ENCODE measurements around the gene ALDOB. TPM values are rescaled to one million over a fixed set of nuclear protein-coding genes. Genes with fewer than 3 reads are reported as not detected.

The ALDOB gene
- total RNA-seq, 1 experiment from 2014 or later, result 0.67 TPM

GRCh38 chr9:101451498-101451897, 15.9 kb upstream of the ALDOB start:
- Histone ChIP-seq H3K4me3 (ENCODE audit: low read depth in 2 of 2, low read length in 2 of 2) (no peak overlapping the region), H3K27me3 (ENCODE audit: control insufficient read depth, insufficient read depth, low read length) (peaks cover 2% of the 10 kb centered on the region; the same call in 1 of the 2 replicates), H3K27ac (ENCODE audit: low read length) (no peak overlapping the region), H3K4me1 (ENCODE audit: control insufficient read depth, insufficient read depth, low read length) (no peaks in the 10 kb centered on the region), H3K9me3 (ENCODE audit: control insufficient read depth, insufficient read depth, low read depth, low read length) (no peaks in the 10 kb centered on the region), H3K36me3 (ENCODE audit: control insufficient read depth, insufficient read depth, low read length) (no peaks in the 10 kb centered on the region)
- POLR2A ChIA-PET, result no interaction called here
- intact Hi-C loops (cut with micrococcal nuclease; ENCODE audit: unreplicated experiment) (no loop called here), in situ Hi-C loops (cut with HindIII; ENCODE audit: low pct_unique_long_range_greater_than_20kb, low sequenced_read_pairs) (no loop called here)
- DNase-seq (ENCODE audit: low read depth, low spot score) (no peak), ATAC-seq (no peak)
- CTCF ChIA-PET, result no interaction called here
- no TSS peak for BruUV-seq (replicated peaks)
- no peak for TF ChIP-seq TCF7L2 (IDR thresholded peaks at IDR 0.05; ENCODE audit: low read depth, low read length)
- no peak for TF ChIP-seq CTCF (IDR thresholded peaks at IDR 0.05)

- TF ChIP-seq POLR2AphosphoS5 (IDR thresholded peaks at IDR 0.05; ENCODE audit: low read depth, low read length) (no peak), REST (IDR thresholded peaks at IDR 0.05; ENCODE audit: insufficient read depth in 1 of 2, low read depth in 2 of 2, low read length in 1 of 2) (no peak), SIN3A (IDR thresholded peaks at IDR 0.05; ENCODE audit: borderline replicate concordance, insufficient read depth, low read depth, low read length) (no peak), TCF7L2 (IDR thresholded peaks at IDR 0.05; ENCODE audit: low read depth, low read length) (no peak)
- no TSS peak for BruUV-seq (replicated peaks)
- no peaks in the 10 kb centered on the region for H3K36me3 ChIP-seq (ENCODE audit: control insufficient read depth, insufficient read depth, low read length)
- DNase-seq (ENCODE audit: low read depth, low spot score) (no peak), ATAC-seq (no peak)
- no peak overlapping the region for H3K27ac ChIP-seq (ENCODE audit: low read length)
- POLR2A ChIA-PET, result no interaction called here
- no peak overlapping the region for H3K4me3 ChIP-seq (ENCODE audit: low read depth in 2 of 2, low read length in 2 of 2)
- CTCF ChIA-PET, result interaction anchor here (0.7 kb wide), 1 partner anchor 82 kb away, joined by 3 read pairs; no protein-coding TSS in a partner anchor
- in situ Hi-C loops (cut with HindIII; ENCODE audit: low pct_unique_long_range_greater_than_20kb, low sequenced_read_pairs) (no loop called here), intact Hi-C loops (cut with micrococcal nuclease; ENCODE audit: unreplicated experiment) (no loop called here)
- peaks cover 2% of the 10 kb centered on the region; the same call in 1 of the 2 replicates for H3K27me3 ChIP-seq (ENCODE audit: control insufficient read depth, insufficient read depth, low read length)
- no peaks in the 10 kb centered on the region for H3K4me1 ChIP-seq (ENCODE audit: control insufficient read depth, insufficient read depth, low read length)
- H3K9me3 ChIP-seq (ENCODE audit: control insufficient read depth, insufficient read depth, low read depth, low read length), result no peaks in the 10 kb centered on the region
Observed at GRCh38 chr9:101450931-101451330, 15.4 kb upstream of the ALDOB start.

GRCh38 chr9:101449071-101449721, 13.6 kb upstream of the ALDOB start:
- intact Hi-C loops (cut with micrococcal nuclease; ENCODE audit: unreplicated experiment), result loop anchor here (2.0 kb wide), 1 partner anchor 82 kb away; no protein-coding TSS in a partner anchor
- TF ChIP-seq TCF7L2 (IDR thresholded peaks at IDR 0.05; ENCODE audit: low read depth, low read length), result no peak
- peak; percentile 93 for TF ChIP-seq CTCF (IDR thresholded peaks at IDR 0.05)
- DNase-seq (ENCODE audit: low read depth, low spot score) (peak; percentile 51), ATAC-seq (peak; percentile 100)
- in situ Hi-C loops (cut with HindIII; ENCODE audit: low pct_unique_long_range_greater_than_20kb, low sequenced_read_pairs), result no loop called here
- H3K4me3 ChIP-seq (ENCODE audit: low read depth in 2 of 2, low read length in 2 of 2), result peak overlapping the region; percentile 52 to 56
- CTCF ChIA-PET, result interaction anchor here (0.6 to 1.6 kb wide), 7 partner anchors 10 to 84 kb away, joined by 3 to 10 read pairs (median 4); partner anchors contain the start of gene RNF20
- no peaks in the 10 kb centered on the region for H3K9me3 ChIP-seq (ENCODE audit: control insufficient read depth, insufficient read depth, low read depth, low read length)
- no TSS peak for BruUV-seq (replicated peaks)
- POLR2A ChIA-PET, result no interaction called here
- H3K27me3 ChIP-seq (ENCODE audit: control insufficient read depth, insufficient read depth, low read length), result peaks cover 2% of the 10 kb centered on the region; the same call in 1 of the 2 replicates
- no peaks in the 10 kb centered on the region for H3K36me3 ChIP-seq (ENCODE audit: control insufficient read depth, insufficient read depth, low read length)
- H3K4me1 ChIP-seq (ENCODE audit: control insufficient read depth, insufficient read depth, low read length), result no peaks in the 10 kb centered on the region
- H3K27ac ChIP-seq (ENCODE audit: low read length), result no peak overlapping the region

Data from Panc1 (cell line).